ENCODE data around the gene OOEP. TPM values are rescaled to one million over a fixed set of nuclear protein-coding genes. Genes with fewer than 3 reads are reported as not detected.

The OOEP gene
- total RNA-seq, 1 donor from 2014 or later, result not detected

- no peak for DNase-seq
- POLR2A ChIA-PET, result no interaction called here
- TF ChIP-seq CTCF (IDR thresholded peaks at IDR 0.05), result no peak
- Mint-ChIP-seq H3K36me3 (ENCODE audit: low read depth) (no peaks in the 10 kb centered on the region), H3K27ac (no peak overlapping the region), H3K27me3 (peaks cover 39% of the 10 kb centered on the region), H3K9me3 (no peaks in the 10 kb centered on the region), H3K4me1 (no peaks in the 10 kb centered on the region), H3K4me3 (no peak overlapping the region)
- intact Hi-C loops (cut with micrococcal nuclease), result no loop called here
- CTCF ChIA-PET, result interaction anchor here (1.4 kb wide), 1 partner anchor 22 kb away, joined by 5 read pairs; no protein-coding TSS in a partner anchor
- ATAC-seq (ENCODE audit: low read depth), result no peak
Measured at GRCh38 chr6:73348550-73349204, 21.0 kb downstream of the OOEP start.

GRCh38 chr6:73343164-73343563, 26.5 kb downstream of the OOEP start:
- Mint-ChIP-seq H3K9me3 (no peaks in the 10 kb centered on the region), H3K27ac (no peak overlapping the region), H3K4me3 (no peak overlapping the region), H3K36me3 (ENCODE audit: low read depth) (no peaks in the 10 kb centered on the region), H3K4me1 (no peaks in the 10 kb centered on the region), H3K27me3 (peaks cover 14% of the 10 kb centered on the region)
- no peak for TF ChIP-seq CTCF (IDR thresholded peaks at IDR 0.05)
- ChIA-PET POLR2A (no interaction called here), CTCF (no interaction called here)
- ATAC-seq (ENCODE audit: low read depth), result no peak
- no peak for DNase-seq
- intact Hi-C loops (cut with micrococcal nuclease), result no loop called here

- CTCF ChIA-PET, result no interaction called here
- no peaks in the 10 kb centered on the region for H3K9me3 Mint-ChIP-seq
- intact Hi-C loops (cut with micrococcal nuclease), result no loop called here
- no peak overlapping the region for H3K27ac Mint-ChIP-seq
- no peak overlapping the region for H3K4me3 Mint-ChIP-seq
- TF ChIP-seq CTCF (IDR thresholded peaks at IDR 0.05), result no peak
- ATAC-seq (ENCODE audit: low read depth) (no peak), DNase-seq (no peak)
- H3K36me3 Mint-ChIP-seq (ENCODE audit: low read depth), result no peaks in the 10 kb centered on the region
- peaks cover 6% of the 10 kb centered on the region for H3K27me3 Mint-ChIP-seq
- POLR2A ChIA-PET, result no interaction called here
- no peaks in the 10 kb centered on the region for H3K4me1 Mint-ChIP-seq
Measured at GRCh38 chr6:73342174-73342573, 27.5 kb downstream of the OOEP start.

GRCh38 chr6:73341335-73341734, 28.4 kb downstream of the OOEP start:
- no peak for TF ChIP-seq CTCF (IDR thresholded peaks at IDR 0.05)
- H3K27ac Mint-ChIP-seq, result no peak overlapping the region
- intact Hi-C loops (cut with micrococcal nuclease), result no loop called here
- H3K4me1 Mint-ChIP-seq, result no peaks in the 10 kb centered on the region
- no peak overlapping the region for H3K4me3 Mint-ChIP-seq
- H3K36me3 Mint-ChIP-seq (ENCODE audit: low read depth), result no peaks in the 10 kb centered on the region
- ChIA-PET POLR2A (no interaction called here), CTCF (no interaction called here)
- DNase-seq (no peak), ATAC-seq (ENCODE audit: low read depth) (no peak)
- H3K27me3 Mint-ChIP-seq, result no peaks in the 10 kb centered on the region
- no peaks in the 10 kb centered on the region for H3K9me3 Mint-ChIP-seq

GRCh38 chr6:73340048-73340447, 29.6 kb downstream of the OOEP start:
- H3K9me3 Mint-ChIP-seq, result no peaks in the 10 kb centered on the region
- ATAC-seq (ENCODE audit: low read depth), result no peak
- ChIA-PET POLR2A (no interaction called here), CTCF (no interaction called here)
- no peak for DNase-seq
- no peaks in the 10 kb centered on the region for H3K36me3 Mint-ChIP-seq (ENCODE audit: low read depth)
- intact Hi-C loops (cut with micrococcal nuclease), result no loop called here
- H3K27me3 Mint-ChIP-seq, result no peaks in the 10 kb centered on the region
- no peak for TF ChIP-seq CTCF (IDR thresholded peaks at IDR 0.05)
- H3K4me1 Mint-ChIP-seq, result no peaks in the 10 kb centered on the region
- H3K4me3 Mint-ChIP-seq, result no peak overlapping the region
- H3K27ac Mint-ChIP-seq, result no peak overlapping the region
